HEK293 (cell line): ENCODE results near the gene DUSP3.

ENCODE experiments used
- BCL11B ChIP-seq: fragments of 450-650 bp; formaldehyde crosslinking; IDR thresholded peaks from 2 replicates; pipeline ENCODE4 v1.5.1; 2016; ENCODE audit warnings: low read depth, missing biosample characterization, missing genetic modification characterization
- EGR2 ChIP-seq: fragments of 450-650 bp; formaldehyde crosslinking; IDR thresholded peaks from 2 replicates; pipeline ENCODE4 v1.5.1; 2016; ENCODE audit warnings: low read depth, missing biosample characterization, missing genetic modification characterization
- GLIS2 ChIP-seq: fragments of 450-650 bp; formaldehyde crosslinking; IDR thresholded peaks from 2 replicates; pipeline ENCODE4 v1.5.1; 2016; ENCODE audit warnings: missing biosample characterization, missing genetic modification characterization
- HOXD13 ChIP-seq: sonication (generic); formaldehyde crosslinking; IDR thresholded peaks from 2 replicates; pipeline ENCODE4 v1.8.0; 2022; ENCODE audit warnings: missing genetic modification reagents, borderline replicate concordance
- KLF10 ChIP-seq: fragments of 450-650 bp; IDR thresholded peaks from 2 replicates; pipeline ENCODE4 v1.5.1; 2018; ENCODE audit warnings: missing biosample characterization, mild to moderate bottlenecking, missing genetic modification characterization
- ZBTB8A ChIP-seq: fragments of 450-650 bp; formaldehyde crosslinking; IDR thresholded peaks from 2 replicates; pipeline ENCODE4 v1.5.1; 2016; ENCODE audit warnings: missing biosample characterization, missing genetic modification characterization
- ZFP41 ChIP-seq: fragments of 450-650 bp; formaldehyde crosslinking; IDR thresholded peaks from 2 replicates; pipeline ENCODE4 v1.5.1; 2016; ENCODE audit warnings: missing biosample characterization, missing genetic modification characterization, borderline replicate concordance
- ZNF10 ChIP-seq: fragments of 450-650 bp; formaldehyde crosslinking; IDR thresholded peaks from 2 replicates; pipeline ENCODE4 v1.5.1; 2017; ENCODE audit warnings: missing biosample characterization, missing genetic modification characterization
- ZNF221 ChIP-seq: fragments of 450-650 bp; formaldehyde crosslinking; IDR thresholded peaks from 2 replicates; pipeline ENCODE4 v1.5.1; 2017; ENCODE audit warnings: missing biosample characterization, missing genetic modification characterization, borderline replicate concordance
- ZNF311 ChIP-seq: fragments of 450-650 bp; formaldehyde crosslinking; IDR thresholded peaks from 2 replicates; pipeline ENCODE4 v1.5.1; 2017; ENCODE audit warnings: missing biosample characterization, missing genetic modification characterization, borderline replicate concordance
- ZNF404 ChIP-seq: fragments of 450-650 bp; formaldehyde crosslinking; IDR thresholded peaks from 2 replicates; pipeline ENCODE4 v1.5.1; 2017; ENCODE audit warnings: missing biosample characterization, missing genetic modification characterization
- ZNF530 ChIP-seq: fragments of 450-650 bp; formaldehyde crosslinking; IDR thresholded peaks from 2 replicates; pipeline ENCODE4 v1.5.1; 2016; ENCODE audit warnings: low read depth, missing biosample characterization, missing genetic modification characterization
- ZNF560 ChIP-seq: fragments of 450-650 bp; formaldehyde crosslinking; IDR thresholded peaks from 2 replicates; pipeline ENCODE4 v1.5.1; 2017; ENCODE audit warnings: missing biosample characterization, missing genetic modification characterization, borderline replicate concordance
- ZNF626 ChIP-seq: fragments of 450-650 bp; sonication (Bioruptor Pico); formaldehyde crosslinking; IDR thresholded peaks from 2 replicates; pipeline ENCODE4 v1.5.1; 2018; ENCODE audit warnings: missing biosample characterization, missing genetic modification characterization, inconsistent platforms
- ZNF660 ChIP-seq: fragments of 450-650 bp; IDR thresholded peaks from 2 replicates; pipeline ENCODE4 v1.5.1; 2018; ENCODE audit warnings: missing biosample characterization, mild to moderate bottlenecking, missing genetic modification characterization
- ZNF701 ChIP-seq: fragments of 450-650 bp; formaldehyde crosslinking; IDR thresholded peaks from 2 replicates; pipeline ENCODE4 v1.5.1; 2016; ENCODE audit warnings: missing biosample characterization, missing genetic modification characterization
- TF ChIP-seq, protein P1 (sequence below): fragments of 450-650 bp; formaldehyde crosslinking; IDR thresholded peaks from 2 replicates; pipeline ENCODE4 v1.5.1; 2017; ENCODE audit warnings: missing biosample characterization, missing genetic modification characterization
- TF ChIP-seq, protein P2 (sequence below): fragments of 450-650 bp; formaldehyde crosslinking; IDR thresholded peaks from 2 replicates; pipeline ENCODE4 v1.5.1; 2016; ENCODE audit warnings: missing biosample characterization, missing genetic modification characterization
- TF ChIP-seq, protein P3 (sequence below): fragments of 450-650 bp; formaldehyde crosslinking; IDR thresholded peaks from 2 replicates; pipeline ENCODE4 v1.5.1; 2016; ENCODE audit warnings: missing biosample characterization, missing genetic modification characterization
- TF ChIP-seq, protein P4 (sequence below): IDR thresholded peaks from 2 replicates; pipeline ENCODE4 v1.6.1; 2011; ENCODE audit warnings: mild to moderate bottlenecking, low read depth, low read length, borderline replicate concordance
- TF ChIP-seq, protein P5 (sequence below): fragments of 450-650 bp; formaldehyde crosslinking; IDR thresholded peaks from 2 replicates; pipeline ENCODE4 v1.5.1; 2016; ENCODE audit warnings: missing biosample characterization, missing genetic modification characterization
- TF ChIP-seq, protein P6 (sequence below): fragments of 450-650 bp; formaldehyde crosslinking; IDR thresholded peaks from 2 replicates; pipeline ENCODE4 v1.5.1; 2017; ENCODE audit warnings: missing biosample characterization, missing genetic modification characterization
- TF ChIP-seq, protein P7 (sequence below): fragments of 450-650 bp; formaldehyde crosslinking; IDR thresholded peaks from 2 replicates; pipeline ENCODE4 v1.5.1; 2017; ENCODE audit warnings: missing biosample characterization, mild to moderate bottlenecking, missing genetic modification characterization, moderate library complexity
- TF ChIP-seq, protein P8 (sequence below): fragments of 450-650 bp; formaldehyde crosslinking; IDR thresholded peaks from 2 replicates; pipeline ENCODE4 v1.5.1; 2016; ENCODE audit warnings: missing biosample characterization, missing genetic modification characterization

Gene DUSP3

DNA sequence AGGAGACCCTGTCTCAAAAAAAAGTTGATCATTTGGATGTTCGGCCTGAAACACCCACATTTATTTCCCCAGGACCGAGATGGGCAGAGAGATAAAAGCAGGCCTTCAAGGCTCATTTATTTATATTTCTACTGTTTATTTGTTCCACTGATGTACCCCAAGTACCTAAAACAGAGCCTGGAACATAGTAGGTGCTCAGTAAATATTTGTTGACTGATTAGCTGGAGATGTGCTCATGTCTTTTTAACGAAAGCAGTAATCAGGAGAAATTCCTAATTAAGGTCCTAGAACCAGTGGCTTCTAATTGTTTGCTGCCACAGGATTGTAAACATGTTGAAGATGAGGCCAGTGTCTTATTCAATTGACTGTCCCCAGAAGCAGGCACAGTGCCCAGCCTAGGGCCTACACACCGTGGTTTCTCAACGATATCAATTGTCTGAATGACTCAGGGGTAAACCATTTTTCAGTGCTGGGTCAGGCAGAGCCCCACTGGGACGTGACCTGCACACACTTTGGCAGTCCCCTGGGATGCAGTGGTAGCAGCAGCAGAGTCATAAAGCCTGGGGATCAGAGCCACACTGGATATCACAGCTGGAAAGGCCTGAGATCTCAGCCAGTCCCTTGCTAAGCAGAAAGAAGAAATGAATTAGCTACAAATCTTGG, 54.9 kb downstream of the DUSP3 start (continued):
- TF ChIP-seq ZBTB8A: no peak
- TF ChIP-seq, protein P1, sequence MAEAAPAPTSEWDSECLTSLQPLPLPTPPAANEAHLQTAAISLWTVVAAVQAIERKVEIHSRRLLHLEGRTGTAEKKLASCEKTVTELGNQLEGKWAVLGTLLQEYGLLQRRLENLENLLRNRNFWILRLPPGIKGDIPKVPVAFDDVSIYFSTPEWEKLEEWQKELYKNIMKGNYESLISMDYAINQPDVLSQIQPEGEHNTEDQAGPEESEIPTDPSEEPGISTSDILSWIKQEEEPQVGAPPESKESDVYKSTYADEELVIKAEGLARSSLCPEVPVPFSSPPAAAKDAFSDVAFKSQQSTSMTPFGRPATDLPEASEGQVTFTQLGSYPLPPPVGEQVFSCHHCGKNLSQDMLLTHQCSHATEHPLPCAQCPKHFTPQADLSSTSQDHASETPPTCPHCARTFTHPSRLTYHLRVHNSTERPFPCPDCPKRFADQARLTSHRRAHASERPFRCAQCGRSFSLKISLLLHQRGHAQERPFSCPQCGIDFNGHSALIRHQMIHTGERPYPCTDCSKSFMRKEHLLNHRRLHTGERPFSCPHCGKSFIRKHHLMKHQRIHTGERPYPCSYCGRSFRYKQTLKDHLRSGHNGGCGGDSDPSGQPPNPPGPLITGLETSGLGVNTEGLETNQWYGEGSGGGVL (tag by site-specific recombination): no peak
- TF ChIP-seq EGR2: no peak
- no peak for TF ChIP-seq BCL11B (tag by site-specific recombination)
- TF ChIP-seq ZNF560 (tag by site-specific recombination): no peak
- TF ChIP-seq ZNF660: no peak
- no peak for TF ChIP-seq ZNF404 (tag by site-specific recombination)
- peak; percentile 64; the same call in 1 of the 2 replicates for TF ChIP-seq GLIS2 (tag by site-specific recombination)
- TF ChIP-seq ZNF311 (tag by site-specific recombination): no peak
- TF ChIP-seq, protein P2, sequence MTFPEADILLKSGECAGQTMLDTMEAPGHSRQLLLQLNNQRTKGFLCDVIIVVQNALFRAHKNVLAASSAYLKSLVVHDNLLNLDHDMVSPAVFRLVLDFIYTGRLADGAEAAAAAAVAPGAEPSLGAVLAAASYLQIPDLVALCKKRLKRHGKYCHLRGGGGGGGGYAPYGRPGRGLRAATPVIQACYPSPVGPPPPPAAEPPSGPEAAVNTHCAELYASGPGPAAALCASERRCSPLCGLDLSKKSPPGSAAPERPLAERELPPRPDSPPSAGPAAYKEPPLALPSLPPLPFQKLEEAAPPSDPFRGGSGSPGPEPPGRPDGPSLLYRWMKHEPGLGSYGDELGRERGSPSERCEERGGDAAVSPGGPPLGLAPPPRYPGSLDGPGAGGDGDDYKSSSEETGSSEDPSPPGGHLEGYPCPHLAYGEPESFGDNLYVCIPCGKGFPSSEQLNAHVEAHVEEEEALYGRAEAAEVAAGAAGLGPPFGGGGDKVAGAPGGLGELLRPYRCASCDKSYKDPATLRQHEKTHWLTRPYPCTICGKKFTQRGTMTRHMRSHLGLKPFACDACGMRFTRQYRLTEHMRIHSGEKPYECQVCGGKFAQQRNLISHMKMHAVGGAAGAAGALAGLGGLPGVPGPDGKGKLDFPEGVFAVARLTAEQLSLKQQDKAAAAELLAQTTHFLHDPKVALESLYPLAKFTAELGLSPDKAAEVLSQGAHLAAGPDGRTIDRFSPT: no peak
- 0 out of 2 replicates have a peak, but pooled peaks have one; percentile 59 for TF ChIP-seq KLF10 (tag by site-specific recombination)
- TF ChIP-seq, protein P3, sequence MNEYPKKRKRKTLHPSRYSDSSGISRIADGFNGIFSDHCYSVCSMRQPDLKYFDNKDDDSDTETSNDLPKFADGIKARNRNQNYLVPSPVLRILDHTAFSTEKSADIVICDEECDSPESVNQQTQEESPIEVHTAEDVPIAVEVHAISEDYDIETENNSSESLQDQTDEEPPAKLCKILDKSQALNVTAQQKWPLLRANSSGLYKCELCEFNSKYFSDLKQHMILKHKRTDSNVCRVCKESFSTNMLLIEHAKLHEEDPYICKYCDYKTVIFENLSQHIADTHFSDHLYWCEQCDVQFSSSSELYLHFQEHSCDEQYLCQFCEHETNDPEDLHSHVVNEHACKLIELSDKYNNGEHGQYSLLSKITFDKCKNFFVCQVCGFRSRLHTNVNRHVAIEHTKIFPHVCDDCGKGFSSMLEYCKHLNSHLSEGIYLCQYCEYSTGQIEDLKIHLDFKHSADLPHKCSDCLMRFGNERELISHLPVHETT (tag by site-specific recombination): peak; percentile 81; the same call in 1 of the 2 replicates
- TF ChIP-seq, protein P4, sequence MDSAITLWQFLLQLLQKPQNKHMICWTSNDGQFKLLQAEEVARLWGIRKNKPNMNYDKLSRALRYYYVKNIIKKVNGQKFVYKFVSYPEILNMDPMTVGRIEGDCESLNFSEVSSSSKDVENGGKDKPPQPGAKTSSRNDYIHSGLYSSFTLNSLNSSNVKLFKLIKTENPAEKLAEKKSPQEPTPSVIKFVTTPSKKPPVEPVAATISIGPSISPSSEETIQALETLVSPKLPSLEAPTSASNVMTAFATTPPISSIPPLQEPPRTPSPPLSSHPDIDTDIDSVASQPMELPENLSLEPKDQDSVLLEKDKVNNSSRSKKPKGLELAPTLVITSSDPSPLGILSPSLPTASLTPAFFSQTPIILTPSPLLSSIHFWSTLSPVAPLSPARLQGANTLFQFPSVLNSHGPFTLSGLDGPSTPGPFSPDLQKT: no peak
- no peak for TF ChIP-seq ZNF701
- no peak for TF ChIP-seq ZNF626 (tag by site-specific recombination)
- TF ChIP-seq, protein P5, sequence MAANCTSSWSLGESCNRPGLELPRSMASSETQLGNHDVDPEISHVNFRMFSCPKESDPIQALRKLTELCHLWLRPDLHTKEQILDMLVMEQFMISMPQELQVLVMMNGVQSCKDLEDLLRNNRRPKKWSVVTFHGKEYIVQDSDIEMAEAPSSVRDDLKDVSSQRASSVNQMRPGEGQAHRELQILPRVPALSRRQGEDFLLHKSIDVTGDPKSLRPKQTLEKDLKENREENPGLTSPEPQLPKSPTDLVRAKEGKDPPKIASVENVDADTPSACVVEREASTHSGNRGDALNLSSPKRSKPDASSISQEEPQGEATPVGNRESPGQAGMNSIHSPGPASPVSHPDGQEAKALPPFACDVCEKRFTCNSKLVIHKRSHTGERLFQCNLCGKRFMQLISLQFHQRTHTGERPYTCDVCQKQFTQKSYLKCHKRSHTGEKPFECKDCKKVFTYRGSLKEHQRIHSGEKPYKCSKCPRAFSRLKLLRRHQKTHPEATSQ (tag by site-specific recombination): no peak
- TF ChIP-seq, protein P6, sequence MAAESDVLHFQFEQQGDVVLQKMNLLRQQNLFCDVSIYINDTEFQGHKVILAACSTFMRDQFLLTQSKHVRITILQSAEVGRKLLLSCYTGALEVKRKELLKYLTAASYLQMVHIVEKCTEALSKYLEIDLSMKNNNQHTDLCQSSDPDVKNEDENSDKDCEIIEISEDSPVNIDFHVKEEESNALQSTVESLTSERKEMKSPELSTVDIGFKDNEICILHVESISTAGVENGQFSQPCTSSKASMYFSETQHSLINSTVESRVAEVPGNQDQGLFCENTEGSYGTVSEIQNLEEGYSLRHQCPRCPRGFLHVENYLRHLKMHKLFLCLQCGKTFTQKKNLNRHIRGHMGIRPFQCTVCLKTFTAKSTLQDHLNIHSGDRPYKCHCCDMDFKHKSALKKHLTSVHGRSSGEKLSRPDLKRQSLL (tag by site-specific recombination): no peak
- TF ChIP-seq, protein P7, sequence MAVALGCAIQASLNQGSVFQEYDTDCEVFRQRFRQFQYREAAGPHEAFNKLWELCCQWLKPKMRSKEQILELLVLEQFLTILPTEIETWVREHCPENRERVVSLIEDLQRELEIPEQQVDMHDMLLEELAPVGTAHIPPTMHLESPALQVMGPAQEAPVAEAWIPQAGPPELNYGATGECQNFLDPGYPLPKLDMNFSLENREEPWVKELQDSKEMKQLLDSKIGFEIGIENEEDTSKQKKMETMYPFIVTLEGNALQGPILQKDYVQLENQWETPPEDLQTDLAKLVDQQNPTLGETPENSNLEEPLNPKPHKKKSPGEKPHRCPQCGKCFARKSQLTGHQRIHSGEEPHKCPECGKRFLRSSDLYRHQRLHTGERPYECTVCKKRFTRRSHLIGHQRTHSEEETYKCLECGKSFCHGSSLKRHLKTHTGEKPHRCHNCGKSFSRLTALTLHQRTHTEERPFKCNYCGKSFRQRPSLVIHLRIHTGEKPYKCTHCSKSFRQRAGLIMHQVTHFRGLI (tag by site-specific recombination): peak; percentile 78; the same call in 1 of the 2 replicates
- TF ChIP-seq, protein P8, sequence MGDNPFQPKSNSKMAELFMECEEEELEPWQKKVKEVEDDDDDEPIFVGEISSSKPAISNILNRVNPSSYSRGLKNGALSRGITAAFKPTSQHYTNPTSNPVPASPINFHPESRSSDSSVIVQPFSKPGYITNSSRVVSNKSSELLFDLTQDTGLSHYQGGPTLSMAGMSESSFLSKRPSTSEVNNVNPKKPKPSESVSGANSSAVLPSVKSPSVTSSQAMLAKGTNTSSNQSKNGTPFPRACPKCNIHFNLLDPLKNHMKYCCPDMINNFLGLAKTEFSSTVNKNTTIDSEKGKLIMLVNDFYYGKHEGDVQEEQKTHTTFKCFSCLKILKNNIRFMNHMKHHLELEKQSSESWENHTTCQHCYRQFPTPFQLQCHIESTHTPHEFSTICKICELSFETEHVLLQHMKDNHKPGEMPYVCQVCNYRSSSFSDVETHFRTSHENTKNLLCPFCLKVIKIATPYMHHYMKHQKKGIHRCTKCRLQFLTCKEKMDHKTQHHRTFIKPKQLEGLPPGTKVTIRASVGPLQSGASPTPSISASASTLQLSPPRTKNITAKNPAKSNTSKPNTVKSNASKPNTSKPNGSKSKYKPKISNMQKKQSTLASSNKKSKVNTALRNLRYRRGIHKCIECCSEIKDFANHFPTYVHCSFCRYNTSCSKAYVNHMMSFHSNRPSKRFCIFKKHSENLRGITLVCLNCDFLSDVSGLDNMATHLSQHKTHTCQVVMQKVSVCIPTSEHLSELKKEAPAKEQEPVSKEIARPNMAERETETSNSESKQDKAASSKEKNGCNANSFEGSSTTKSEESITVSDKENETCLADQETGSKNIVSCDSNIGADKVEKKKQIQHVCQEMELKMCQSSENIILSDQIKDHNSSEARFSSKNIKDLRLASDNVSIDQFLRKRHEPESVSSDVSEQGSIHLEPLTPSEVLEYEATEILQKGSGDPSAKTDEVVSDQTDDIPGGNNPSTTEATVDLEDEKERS (tag by site-specific recombination): no peak
- no peak for TF ChIP-seq HOXD13 (CRISPR knock-in tag)
- no peak for TF ChIP-seq ZFP41 (tag by site-specific recombination)
- TF ChIP-seq ZNF221 (tag by site-specific recombination): no peak
- no peak for TF ChIP-seq ZNF530 (tag by site-specific recombination)
- TF ChIP-seq ZNF10 (tag by site-specific recombination): peak; percentile 56; the same call in 1 of the 2 replicates
